Left colon (tissue), 2 donors: Measurements from ENCODE around the gene PCNX1. TPM values are rescaled to one million over a fixed set of nuclear protein-coding genes. Genes with fewer than 3 reads are reported as not detected.
"Not testable (repeated sequence)": the region's sequence is repeated elsewhere in the genome, so short reads cannot be mapped to it uniquely, and the experiment has no call there.

Source experiments
- ATAC-seq: fragments of 200-7000 bp; cut with Tn5 transposase; one replicate; pipeline ENCODE4 v1.9.1; 2020; ENCODE audit warnings: mild to moderate bottlenecking, moderate library complexity
- DNase-seq, 2 donors: peaks; one replicate each; pipeline ENCODE4 v3.0.0-alpha.2; 2020
- intact Hi-C, 2 donors: fragments of 100-400 bp; cut with DNase I in 1 of 2; cut with micrococcal nuclease in 1 of 2; formaldehyde crosslinking; loops; one replicate each; pipeline versions ENCODE4 v1.11.2 to v1.14.0; 2022; cut with DNase I, micrococcal nuclease
- total RNA-seq, 2 donors: library from RNA; stranded (reverse); fragmentation: NEBNext Ultra II Directional; extraction: Animal tissue kit (Norgen Biotek cat#: 25700); gene quantifications; one replicate each; pipeline ENCODE4 v1.2.1, GENCODE V29; 2021
- donor health status: DM: no; HTN: no; CAD: no.
- donor health status: DM: yes; HTN: yes; CAD: no.

Gene PCNX1
- total RNA-seq, 2 donors from 2014 or later = 24.5 to 32.8 TPM

GRCh38 chr14:71036433-71036832 lies 129.2 kb downstream of the PCNX1 start:
- DNase-seq = no peak
- intact Hi-C loops = no loop called here
- ATAC-seq = no peak

GRCh38 chr14:71048393-71048792 lies 141.1 kb downstream of the PCNX1 start:
- no peak for ATAC-seq
- intact Hi-C loops = no loop called here
- no peak for DNase-seq

GRCh38 chr14:71049435-71050133 lies 142.3 kb downstream of the PCNX1 start:
- intact Hi-C loops = no loop called here
- ATAC-seq = no peak
- no peak for DNase-seq

- intact Hi-C loops = no loop called here
- ATAC-seq (peak; percentile 31), DNase-seq (no peak)
Observed at GRCh38 chr14:71050227-71050823, 143.1 kb downstream of the PCNX1 start.

- ATAC-seq (no peak), DNase-seq (no peak)
- intact Hi-C loops = no loop called here
Observed at GRCh38 chr14:71054706-71055105, 147.4 kb downstream of the PCNX1 start.

- DNase-seq (no peak), ATAC-seq (no peak)
- intact Hi-C loops = no loop called here
Observed at GRCh38 chr14:71056168-71056567, 148.9 kb downstream of the PCNX1 start.

- ATAC-seq = peak; percentile 96
Observed at GRCh38 chr14:71060274-71060673, 153.0 kb downstream of the PCNX1 start.

GRCh38 chr14:71060825-71061455 lies 153.7 kb downstream of the PCNX1 start:
- DNase-seq (no peak), ATAC-seq (peak; percentile 16)
- intact Hi-C loops = no loop called here

More at GRCh38 chr14:71060274-71060673, 153.0 kb downstream of the PCNX1 start:
- intact Hi-C loops = no loop called here
- DNase-seq = no peak

GRCh38 chr14:71061458-71061857 lies 154.2 kb downstream of the PCNX1 start:
- intact Hi-C loops = no loop called here
- no peak for ATAC-seq

GRCh38 chr14:71062581-71063303 lies 155.5 kb downstream of the PCNX1 start:
- DNase-seq = no peak
- intact Hi-C loops = no loop called here
- no peak for ATAC-seq

More at GRCh38 chr14:71061458-71061857, 154.2 kb downstream of the PCNX1 start:
- no peak for DNase-seq

GRCh38 chr14:71063351-71063750 lies 156.1 kb downstream of the PCNX1 start:
- intact Hi-C loops = no loop called here
- DNase-seq (no peak), ATAC-seq (no peak)

GRCh38 chr14:71064747-71065146 lies 157.5 kb downstream of the PCNX1 start:
- intact Hi-C loops, DNase-seq, ATAC-seq: not testable (repeated sequence)

GRCh38 chr14:71070169-71070568 lies 162.9 kb downstream of the PCNX1 start:
- DNase-seq (no peak), ATAC-seq (no peak)
- intact Hi-C loops = no loop called here

- DNase-seq (no peak), ATAC-seq (no peak)
- intact Hi-C loops = no loop called here
Observed at GRCh38 chr14:71071042-71071441, 163.8 kb downstream of the PCNX1 start.

GRCh38 chr14:71076462-71077092 lies 169.3 kb downstream of the PCNX1 start:
- intact Hi-C loops = no loop called here
- no peak for ATAC-seq
- DNase-seq = no peak

GRCh38 chr14:71078500-71078899 lies 171.2 kb downstream of the PCNX1 start:
- intact Hi-C loops = no loop called here
- DNase-seq (no peak), ATAC-seq (no peak)

GRCh38 chr14:71086567-71086966 lies 179.3 kb downstream of the PCNX1 start:
- no peak for ATAC-seq
- no peak for DNase-seq
- intact Hi-C loops = no loop called here

- DNase-seq (no peak), ATAC-seq (no peak)
- intact Hi-C loops = no loop called here
Observed at GRCh38 chr14:71089971-71090370, 182.7 kb downstream of the PCNX1 start.

- intact Hi-C loops = no loop called here
- DNase-seq (no peak), ATAC-seq (no peak)
Observed at GRCh38 chr14:71094722-71095121, 187.5 kb downstream of the PCNX1 start.
